PC-9 (cell line): Measurements from ENCODE around the gene CTAGE1. TPM values are rescaled to one million over a fixed set of nuclear protein-coding genes. Genes with fewer than 3 reads are reported as not detected.
"Not testable (repeated sequence)": the region's sequence is repeated elsewhere in the genome, so short reads cannot be mapped to it uniquely, and the experiment has no call there.

Source experiments
- BruUV-seq: library from RNA; stranded (reverse); fragments of 400-500 nt; replicated peaks from 2 replicates; lab custom pipeline; 2021; lab: Mats Ljungman, UMichigan
- CTCF ChIA-PET: fragments of 300-600 bp; sonication (Branson Sonifier 250); formaldehyde crosslinking; loops from one replicate; lab custom pipeline; 2022; ENCODE audit warnings: antibody characterized with exemption; lab: Charles Lee
- POLR2A ChIA-PET: fragments of 300-600 bp; sonication (Branson Sonifier 250); formaldehyde crosslinking; loops from one replicate; lab custom pipeline; 2022; ENCODE audit warnings: antibody characterized with exemption; ENCODE audit not compliant: unreplicated experiment; lab: Charles Lee
- DNase-seq, 2 experiments: peaks; one replicate each; pipeline versions ENCODE4 v3.0.0 to v3.0.0-alpha.2; 2015 to 2022; ENCODE audit warnings: mixed read lengths in 1 of 2
- H2AFZ ChIP-seq: fragments of 200-600 bp; sonication (generic); 2 replicates; pipeline ENCODE4 v1.8.1; 2017; ENCODE audit warnings: antibody characterized with exemption
- H3F3A ChIP-seq: fragments of 200-600 bp; sonication (generic); 2 replicates; pipeline ENCODE4 v1.8.1; 2017; ENCODE audit warnings: antibody characterized with exemption, mild to moderate bottlenecking, low read depth; ENCODE audit not compliant: insufficient read depth
- H3K27ac ChIP-seq: fragments of 200-600 bp; sonication (generic); 2 replicates; pipeline ENCODE4 v1.6.1; 2016; ENCODE audit warnings: mixed run types
- H3K27me3 ChIP-seq: fragments of 200-600 bp; sonication (generic); 2 replicates; pipeline ENCODE4 v1.6.1; 2016; ENCODE audit warnings: low read depth, mixed run types; ENCODE audit not compliant: insufficient read depth
- H3K36me3 ChIP-seq: fragments of 200-600 bp; sonication (generic); 2 replicates; pipeline ENCODE4 v1.6.1; 2016; ENCODE audit warnings: low read depth, mixed run types
- H3K4me1 ChIP-seq: fragments of 200-600 bp; sonication (generic); replicated peaks from 2 replicates; pipeline ENCODE4 v1.6.1; 2016; ENCODE audit warnings: mixed run types; ENCODE audit not compliant: insufficient read depth
- H3K4me2 ChIP-seq: fragments of 200-600 bp; sonication (generic); 2 replicates; pipeline ENCODE4 v1.6.1; 2017; ENCODE audit warnings: mixed run types
- H3K4me3 ChIP-seq: fragments of 200-600 bp; sonication (generic); 2 replicates; pipeline ENCODE4 v1.6.1; 2016; ENCODE audit warnings: mixed run types
- H3K79me2 ChIP-seq: fragments of 200-600 bp; sonication (generic); 2 replicates; pipeline ENCODE4 v1.6.1; 2017; ENCODE audit warnings: low read depth, mixed run types
- H3K9me2 ChIP-seq: fragments of 200-600 bp; sonication (generic); 2 replicates; pipeline ENCODE4 v1.8.1; 2017; ENCODE audit warnings: mild to moderate bottlenecking; ENCODE audit not compliant: insufficient read depth
- H3K9me3 ChIP-seq: fragments of 200-600 bp; sonication (generic); 2 replicates; pipeline ENCODE4 v1.8.1; 2016; ENCODE audit warnings: low read depth; ENCODE audit not compliant: insufficient read depth
- H4K20me1 ChIP-seq: fragments of 200-600 bp; sonication (generic); 2 replicates; pipeline ENCODE4 v1.8.1; 2017; ENCODE audit not compliant: insufficient read depth
- CTCF ChIP-seq: fragments of 200-600 bp; sonication (generic); conservative IDR thresholded peaks from 2 replicates; pipeline ENCODE4 v1.6.1; 2017; ENCODE audit warnings: mixed run types, antibody characterized with exemption, mild to moderate bottlenecking, moderate library complexity
- EZH2 ChIP-seq: fragments of 200-600 bp; sonication (generic); IDR thresholded peaks from 2 replicates; pipeline ENCODE4 v1.8.0; 2017; ENCODE audit warnings: antibody characterized with exemption, low read depth
- intact Hi-C: fragments of 100-400 bp; cut with micrococcal nuclease; formaldehyde crosslinking; loops from one replicate; pipeline ENCODE4 v1.10.0; 2022; ENCODE audit not compliant: unreplicated experiment
- total RNA-seq: library from RNA; stranded (reverse); gene quantifications from 2 replicates; pipeline ENCODE4 v1.2.3, GENCODE V29; 2021

CTAGE1 gene
- total RNA-seq, 1 experiment from 2014 or later = not detected

- no peaks in the 10 kb centered on the region for H3K4me1 ChIP-seq
- peaks cover 4% of the 10 kb centered on the region for H3K9me3 ChIP-seq
- no TSS peak for BruUV-seq
- ChIA-PET POLR2A (interaction anchor here (0.6 kb wide), 1 partner anchor 57 kb away, joined by 3 read pairs; no protein-coding TSS in a partner anchor), CTCF (no interaction called here)
- no peaks in the 10 kb centered on the region for H3F3A ChIP-seq
- no peaks in the 10 kb centered on the region for H3K79me2 ChIP-seq
- DNase-seq = no peak
- no peaks in the 10 kb centered on the region for H3K27me3 ChIP-seq
- H2AFZ ChIP-seq = no peak overlapping the region
- no peak overlapping the region for H3K4me3 ChIP-seq
- H3K9me2 ChIP-seq = no peaks in the 10 kb centered on the region
- intact Hi-C loops = no loop called here
- no peaks in the 10 kb centered on the region for H4K20me1 ChIP-seq
- no peaks in the 10 kb centered on the region for H3K36me3 ChIP-seq
- H3K27ac ChIP-seq = no peak overlapping the region
- no peak overlapping the region for H3K4me2 ChIP-seq
- TF ChIP-seq CTCF (no peak), EZH2 (no peak)
These were observed 17.8 kb downstream of the CTAGE1 start for GRCh38 chr18:22399949-22400348.

- H3K27me3 ChIP-seq = no peaks in the 10 kb centered on the region
- H3K9me2 ChIP-seq = no peaks in the 10 kb centered on the region
- H3K4me1 ChIP-seq = no peaks in the 10 kb centered on the region
- no peak for DNase-seq
- BruUV-seq = no TSS peak
- TF ChIP-seq EZH2 = no peak
- no peak for TF ChIP-seq CTCF
- no peaks in the 10 kb centered on the region for H3K79me2 ChIP-seq
- ChIA-PET POLR2A (no interaction called here), CTCF (no interaction called here)
- no peak overlapping the region for H3K4me2 ChIP-seq
- H3F3A ChIP-seq = no peaks in the 10 kb centered on the region
- no peak overlapping the region for H3K27ac ChIP-seq
- no peak overlapping the region for H2AFZ ChIP-seq
- H3K4me3 ChIP-seq = no peak overlapping the region
- no peaks in the 10 kb centered on the region for H3K9me3 ChIP-seq
- intact Hi-C loops = no loop called here
- no peaks in the 10 kb centered on the region for H3K36me3 ChIP-seq
- no peaks in the 10 kb centered on the region for H4K20me1 ChIP-seq
These were observed 19.3 kb downstream of the CTAGE1 start for GRCh38 chr18:22398464-22398863.

- no peak for DNase-seq
- Histone ChIP-seq H3K27ac (no peak overlapping the region), H3K79me2 (no peaks in the 10 kb centered on the region), H3K27me3 (no peaks in the 10 kb centered on the region), H4K20me1 (no peaks in the 10 kb centered on the region), H2AFZ (no peak overlapping the region), H3K4me3 (no peak overlapping the region), H3K4me2 (no peak overlapping the region), H3K36me3 (no peaks in the 10 kb centered on the region), H3K4me1 (no peaks in the 10 kb centered on the region), H3K9me3 (no peaks in the 10 kb centered on the region), H3K9me2 (no peaks in the 10 kb centered on the region), H3F3A (no peaks in the 10 kb centered on the region)
- CTCF ChIA-PET = no interaction called here
- BruUV-seq = no TSS peak
- TF ChIP-seq EZH2 (no peak), CTCF (no peak)
- POLR2A ChIA-PET = no interaction called here
- intact Hi-C loops = loop anchor here (5.0 kb wide), 1 partner anchor 73 kb away; no protein-coding TSS in a partner anchor
These were observed 23.3 kb downstream of the CTAGE1 start for GRCh38 chr18:22394428-22394827.

- intact Hi-C loops = loop anchor here (5.0 kb wide), 1 partner anchor 74 kb away; no protein-coding TSS in a partner anchor
- CTCF ChIA-PET = not testable (repeated sequence)
These were observed 24.6 kb downstream of the CTAGE1 start for GRCh38 chr18:22393164-22393563.

More at GRCh38 chr18:22393164-22393563, 24.6 kb downstream of the CTAGE1 start:
- not testable (repeated sequence) for H3K9me3 ChIP-seq, H4K20me1 ChIP-seq, H2AFZ ChIP-seq, H3F3A ChIP-seq, BruUV-seq, H3K36me3 ChIP-seq, H3K9me2 ChIP-seq, H3K4me2 ChIP-seq, H3K4me1 ChIP-seq, H3K4me3 ChIP-seq, H3K79me2 ChIP-seq, DNase-seq, H3K27ac ChIP-seq, H3K27me3 ChIP-seq
- POLR2A ChIA-PET = interaction anchor here (0.6 kb wide), 1 partner anchor 51 kb away, joined by 3 read pairs; no protein-coding TSS in a partner anchor
